GM19193 (cell line): ENCODE measurements around the gene TP53I11.

Experiments used
- POLR2A ChIP-seq: IDR thresholded peaks from 4 replicates; pipeline ENCODE4 v1.6.1; 2011; ENCODE audit not compliant: insufficient read depth, insufficient read length; ENCODE audit errors: extremely low read depth

The TP53I11 gene, protein sequence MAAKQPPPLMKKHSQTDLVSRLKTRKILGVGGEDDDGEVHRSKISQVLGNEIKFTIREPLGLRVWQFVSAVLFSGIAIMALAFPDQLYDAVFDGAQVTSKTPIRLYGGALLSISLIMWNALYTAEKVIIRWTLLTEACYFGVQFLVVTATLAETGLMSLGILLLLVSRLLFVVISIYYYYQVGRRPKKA

DNA sequence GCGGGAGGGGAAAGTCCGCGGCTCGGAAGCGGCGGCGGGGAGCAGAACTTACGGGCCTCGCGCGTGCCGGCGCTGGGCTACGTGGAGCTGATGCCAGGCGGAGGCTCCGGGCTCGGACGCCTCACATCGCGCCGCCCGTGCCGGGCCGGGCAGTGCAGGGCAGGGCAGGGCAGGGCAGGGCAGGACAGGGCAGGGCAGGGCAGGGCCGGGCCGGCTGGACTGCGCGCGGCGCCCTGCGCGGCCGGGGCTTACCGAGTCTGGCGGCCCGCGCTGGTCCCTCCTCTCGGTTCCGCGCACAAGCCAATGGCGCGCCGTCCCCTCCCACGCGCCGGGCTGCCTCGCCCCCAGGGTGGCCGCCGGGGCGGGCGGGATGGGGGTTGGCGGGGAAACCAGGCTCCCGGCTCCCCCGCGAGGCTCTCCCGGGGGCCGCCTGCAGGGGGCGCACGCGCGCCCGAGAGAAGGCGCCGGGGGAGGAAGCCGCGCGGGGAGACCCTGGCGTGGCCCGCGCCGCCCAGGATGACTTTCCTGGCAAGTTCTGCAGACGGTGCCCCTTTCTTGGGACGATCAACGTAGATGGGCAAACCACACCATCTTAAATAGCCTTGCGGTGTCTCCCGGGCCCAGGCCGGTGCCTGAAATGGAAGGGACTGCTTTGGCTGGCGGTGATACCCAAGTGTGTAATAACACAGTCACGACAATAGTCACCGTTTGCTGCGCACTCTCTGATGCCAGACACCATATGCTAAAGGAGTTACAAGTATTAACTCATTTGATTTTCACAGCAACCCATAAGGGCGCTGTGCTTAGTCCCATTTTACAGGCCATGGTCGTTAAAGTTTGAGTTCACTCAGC lies at the start of gene TP53I11:
TP53I11 (minus strand) TSS at position 259 of the 852 bp plus-strand sequence. CDS start 12,548 bp downstream, outside the sequence.
- no peak for TF ChIP-seq POLR2A

DNA sequence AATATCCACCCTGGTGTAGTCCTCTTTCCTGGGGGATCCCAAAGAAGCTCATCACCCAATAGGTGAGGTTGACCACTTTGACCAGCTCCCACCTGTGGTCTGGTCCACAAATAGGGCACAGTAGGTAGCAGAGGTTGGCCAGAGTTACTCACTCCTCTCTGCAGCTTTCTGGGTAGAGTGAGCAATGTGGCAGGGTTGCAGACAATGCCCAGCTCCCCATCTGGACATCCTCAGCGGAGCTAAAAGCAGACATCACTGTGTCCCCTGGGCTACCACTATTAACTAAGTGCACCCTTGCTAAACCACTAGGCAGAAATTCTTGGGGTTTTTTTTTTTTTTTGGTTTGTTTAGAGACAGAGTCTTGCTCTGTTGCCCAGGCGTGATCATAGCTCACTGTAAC lies 48.4 kb upstream of the TP53I11 start:
- TF ChIP-seq POLR2A: no peak

DNA sequence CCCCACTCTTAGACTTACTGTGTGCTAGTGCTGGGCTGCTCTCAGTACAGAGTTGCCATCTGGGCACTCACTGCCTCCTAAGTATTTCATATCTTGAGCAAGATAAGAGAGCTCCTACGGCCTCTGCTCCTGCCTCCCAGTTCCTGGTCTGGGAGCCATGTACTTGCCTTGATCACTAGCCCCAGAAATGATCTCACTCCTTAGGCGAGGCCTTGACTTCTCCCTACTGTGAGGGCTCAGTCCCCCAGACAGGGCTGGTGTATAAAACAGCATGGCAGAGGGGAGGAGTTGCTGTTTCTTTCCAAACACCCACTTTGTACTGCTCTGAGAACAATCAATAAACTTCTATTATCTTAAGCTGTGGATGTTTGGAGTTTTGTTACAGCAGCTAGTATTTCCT lies 47.4 kb upstream of the TP53I11 start:
- no peak for TF ChIP-seq POLR2A

DNA sequence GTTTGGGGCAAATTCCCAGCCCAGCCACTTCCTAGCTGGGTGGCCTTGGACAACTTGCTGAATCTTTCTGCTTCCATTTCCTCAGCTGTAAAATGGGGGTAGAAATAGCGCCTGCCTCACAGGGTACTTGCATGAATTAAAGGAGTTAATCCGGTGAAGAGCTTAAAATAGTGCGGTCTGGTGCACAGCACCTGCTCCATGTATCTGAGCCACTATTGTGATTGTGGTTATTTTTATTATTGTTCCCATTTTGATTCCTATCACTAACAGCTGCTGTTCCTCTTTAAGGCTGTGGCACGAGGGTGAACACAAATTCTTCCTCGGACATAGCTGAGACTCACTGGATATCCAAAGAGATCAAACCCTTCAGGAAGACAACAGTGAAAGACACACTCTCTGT lies 46.9 kb upstream of the TP53I11 start:
- no peak for TF ChIP-seq POLR2A

DNA sequence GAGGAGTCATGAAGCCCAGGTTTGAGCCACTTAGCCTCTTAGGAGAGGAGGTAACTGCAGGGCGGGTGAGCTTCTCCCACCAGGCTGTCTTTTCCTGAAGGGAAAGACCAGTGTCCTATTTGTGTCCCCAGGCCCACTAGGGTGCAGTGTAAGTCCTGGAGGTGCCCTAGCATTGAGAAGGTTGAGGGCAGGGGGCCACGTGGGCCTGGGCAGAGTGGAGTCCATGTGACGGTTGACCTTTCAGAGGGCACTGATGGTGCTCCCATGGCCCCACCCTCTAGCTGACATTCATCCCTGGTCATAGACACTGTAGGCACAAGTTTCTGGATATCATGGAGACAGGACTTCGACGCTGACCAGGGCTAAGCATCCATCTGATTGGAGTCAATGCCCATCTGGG lies 44.1 kb upstream of the TP53I11 start:
- TF ChIP-seq POLR2A: no peak

DNA sequence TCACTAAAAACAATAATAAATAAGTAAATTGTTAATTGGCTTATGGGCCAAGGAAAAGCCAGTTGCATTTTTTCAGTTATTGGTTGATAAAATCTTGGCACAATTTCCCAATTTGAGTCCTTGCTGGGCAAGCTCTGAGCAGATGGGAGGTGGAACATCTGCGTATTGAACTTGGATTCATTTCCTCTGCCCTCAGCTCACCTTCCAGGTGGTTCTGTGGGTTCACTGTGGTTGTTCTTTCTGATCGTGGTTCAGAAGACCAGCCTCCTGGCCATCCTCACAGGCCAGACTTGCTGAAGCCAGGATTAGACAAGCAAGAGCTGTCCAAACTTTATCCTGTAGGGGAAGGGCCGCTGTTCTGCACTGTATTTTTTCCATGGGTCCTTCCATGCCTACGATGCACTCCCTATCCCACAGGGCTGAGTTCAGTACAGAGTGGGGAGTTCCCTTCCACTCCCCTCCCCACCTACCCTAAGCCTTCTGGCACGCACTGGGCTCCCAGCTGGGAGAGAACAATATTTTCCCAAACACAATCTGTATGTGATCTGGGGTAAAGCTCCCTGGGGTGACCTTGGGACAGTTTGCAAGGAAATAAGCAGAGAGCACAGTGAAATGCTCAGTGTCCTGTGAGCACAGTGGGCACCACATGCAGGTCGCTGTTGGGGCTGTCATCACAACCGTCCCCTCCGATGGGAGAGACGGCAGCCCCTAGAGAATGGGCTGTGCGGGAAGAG lies 43.5 kb upstream of the TP53I11 start:
- no peak for TF ChIP-seq POLR2A

DNA sequence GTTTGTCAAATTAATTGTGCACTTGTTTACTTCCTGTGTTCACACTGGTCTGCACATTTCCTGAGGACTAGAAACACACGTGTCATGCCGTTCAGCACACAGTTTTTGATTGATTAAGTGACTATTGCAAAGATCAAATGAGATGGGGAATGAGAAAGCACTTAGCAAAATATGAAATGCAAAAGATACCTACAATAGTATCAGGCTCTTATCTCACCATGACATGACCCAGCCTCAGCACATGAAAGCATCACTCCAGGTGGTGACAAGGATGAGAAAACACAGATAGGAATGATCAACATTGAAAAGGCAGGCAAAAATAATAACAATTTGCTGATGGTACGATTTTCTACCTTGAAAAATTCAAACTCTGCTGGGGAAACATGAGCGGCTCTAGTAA lies 42.1 kb upstream of the TP53I11 start:
- no peak for TF ChIP-seq POLR2A

DNA sequence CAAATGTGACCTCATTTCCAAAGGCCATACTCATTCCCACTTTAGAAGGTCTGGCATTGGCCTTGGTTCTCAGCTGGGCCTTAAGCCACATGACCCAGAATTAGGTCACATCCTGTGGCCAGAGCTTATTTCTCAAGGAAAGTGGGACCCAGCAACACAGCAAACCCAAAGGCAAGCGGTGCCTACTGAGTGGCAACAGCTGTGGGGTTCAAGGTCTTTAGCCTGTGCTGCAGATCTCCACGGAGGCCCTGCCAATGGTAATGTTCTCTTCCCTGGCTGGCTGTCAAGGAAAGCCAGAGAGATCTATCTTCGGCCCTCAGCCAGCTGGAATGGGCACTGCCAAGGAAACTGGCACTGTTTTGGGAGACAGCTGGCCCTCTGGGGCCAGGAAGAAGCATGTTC lies 41.5 kb upstream of the TP53I11 start:
- no peak for TF ChIP-seq POLR2A

DNA sequence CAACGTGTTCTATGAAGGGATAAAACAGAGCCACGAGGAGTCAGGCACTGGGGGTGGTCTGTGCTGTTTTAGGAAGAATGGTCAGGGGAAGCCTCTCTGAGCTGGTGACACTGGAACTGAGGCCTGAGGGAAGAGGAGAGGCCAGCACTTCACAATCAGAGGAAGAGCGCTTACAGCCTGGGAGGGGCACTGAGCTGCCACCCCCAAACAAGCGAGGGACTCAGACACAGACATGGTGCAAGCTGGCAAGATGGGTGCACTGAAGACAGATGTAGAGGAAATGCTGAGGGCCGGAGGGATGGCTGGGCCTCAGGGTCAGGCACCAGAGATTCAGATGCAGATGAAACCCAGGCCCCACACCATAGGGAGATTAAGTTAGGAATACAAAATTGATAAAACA lies 40.0 kb upstream of the TP53I11 start:
- TF ChIP-seq POLR2A: no peak

DNA sequence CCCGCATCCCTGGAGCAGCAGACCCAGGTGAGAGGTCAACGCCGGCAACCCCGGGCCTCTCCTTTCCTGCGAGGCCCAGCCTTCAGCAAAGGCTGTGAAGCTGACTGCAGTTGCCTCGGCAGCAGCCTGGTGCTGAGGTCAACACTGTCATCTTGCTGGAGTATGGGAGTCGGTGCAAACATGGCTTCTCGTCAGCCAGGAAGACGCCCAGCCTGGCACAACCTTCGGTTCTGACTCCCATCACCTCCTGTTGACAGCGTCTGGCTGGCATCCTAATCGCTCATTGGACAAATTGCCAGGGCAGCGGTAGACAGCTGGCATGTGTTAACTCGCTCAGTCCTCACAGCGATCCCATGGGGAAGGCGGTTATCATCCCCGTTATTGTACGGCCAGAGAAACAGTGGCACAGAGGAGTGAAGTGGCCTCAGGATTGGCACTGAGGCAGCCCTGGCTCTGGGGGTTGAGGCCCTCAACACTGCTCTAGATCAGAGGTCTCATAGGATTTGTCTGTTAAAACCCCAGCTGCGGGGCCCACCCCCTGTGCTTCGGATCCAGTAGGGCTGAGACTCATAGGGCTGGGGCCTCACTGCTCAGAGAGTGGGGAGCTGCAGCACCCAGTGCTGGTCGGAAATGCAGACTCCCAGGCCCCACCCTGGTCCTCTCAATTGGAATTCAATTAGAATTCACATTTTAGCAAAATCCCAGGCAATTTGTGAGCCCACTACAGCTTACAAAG lies 39.3 kb upstream of the TP53I11 start:
- no peak for TF ChIP-seq POLR2A

DNA sequence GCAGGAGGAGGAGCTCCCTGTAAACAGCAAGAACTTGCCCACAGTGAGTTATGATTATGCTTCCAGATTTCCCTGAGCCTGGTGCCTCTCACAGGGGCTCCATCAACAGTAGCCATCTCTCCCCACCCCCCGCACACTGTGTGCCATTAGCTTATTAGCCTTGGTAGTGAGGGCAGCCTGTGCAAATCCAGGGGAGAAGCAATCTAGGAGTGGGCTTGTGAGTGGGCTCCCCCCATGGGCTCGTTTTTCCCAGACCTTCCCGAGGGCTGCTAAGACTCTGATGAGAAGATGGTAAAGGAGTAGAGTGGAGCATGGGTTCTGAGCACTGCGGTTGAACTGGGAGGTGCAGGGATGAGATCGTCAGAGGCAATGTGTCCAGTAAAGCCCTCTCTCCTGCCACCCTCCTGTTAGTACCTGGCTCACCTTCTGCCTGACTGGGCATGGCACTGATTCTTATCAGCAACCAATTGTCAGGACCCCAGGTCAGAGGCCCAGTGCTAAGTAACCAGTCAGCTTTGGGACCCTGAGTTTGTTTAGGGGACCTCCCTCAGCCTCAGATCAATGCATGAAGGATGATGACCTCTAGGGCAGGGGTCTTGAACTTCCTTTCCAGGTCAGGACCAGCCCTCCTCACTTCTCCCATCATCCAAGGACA lies 38.4 kb upstream of the TP53I11 start:
- TF ChIP-seq POLR2A: no peak

DNA sequence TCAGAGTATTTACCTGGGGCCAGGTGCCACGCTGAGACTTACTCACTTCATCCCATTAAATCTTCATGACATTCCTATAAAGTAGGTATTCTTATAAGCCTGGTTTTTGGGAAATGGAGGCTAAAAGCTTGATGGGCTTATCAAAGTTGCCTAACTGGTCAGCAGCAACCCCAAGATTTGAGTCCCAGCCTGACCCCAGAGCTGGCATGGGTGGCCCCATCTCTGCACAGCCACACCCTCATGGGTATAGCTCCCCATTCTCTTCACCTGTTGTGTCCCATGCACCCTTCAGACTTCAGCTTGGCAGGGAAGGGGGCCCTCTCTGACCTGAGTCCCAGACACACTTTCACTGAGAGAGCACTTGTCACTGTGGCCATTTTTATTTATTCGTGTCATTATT lies 37.4 kb upstream of the TP53I11 start:
- no peak for TF ChIP-seq POLR2A

DNA sequence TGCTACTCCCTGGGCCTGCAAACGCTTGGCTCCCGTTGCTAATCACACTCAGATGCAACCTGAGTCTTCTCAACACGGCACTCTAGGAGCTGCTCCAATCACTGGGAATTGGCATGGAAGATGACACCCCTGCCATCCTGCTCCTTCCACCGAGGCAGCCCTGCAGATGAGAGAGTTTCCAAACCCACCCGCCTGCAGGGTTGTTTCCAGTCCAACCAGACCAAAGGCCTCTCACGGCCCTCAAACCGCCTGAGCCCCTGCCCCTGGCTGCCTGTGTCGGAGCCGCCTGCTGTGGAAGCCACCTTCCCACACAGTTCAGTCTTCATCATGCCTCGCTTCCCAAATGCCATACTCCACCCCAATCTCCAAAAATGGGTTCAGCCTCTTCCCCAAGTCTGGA lies 36.8 kb upstream of the TP53I11 start:
- no peak for TF ChIP-seq POLR2A

DNA sequence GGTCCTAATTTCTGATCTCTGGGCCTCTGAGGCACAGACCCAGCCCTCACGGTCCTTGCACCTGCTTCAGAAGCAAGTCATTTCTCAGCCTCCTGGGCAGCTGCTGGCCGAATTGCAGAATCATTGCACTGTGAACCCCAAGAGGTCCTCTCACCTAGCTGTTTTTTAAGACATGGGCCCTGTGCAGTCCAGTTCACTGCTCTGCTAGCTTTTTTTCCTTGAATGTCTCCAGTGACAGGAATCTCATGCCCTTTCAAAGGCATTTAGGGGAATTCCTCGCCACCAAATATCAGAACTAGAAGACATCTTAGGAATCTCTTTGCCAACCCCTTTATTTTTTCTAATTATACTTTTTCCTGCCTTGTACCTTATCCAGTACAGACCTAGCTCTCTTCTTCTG lies 35.6 kb upstream of the TP53I11 start:
- no peak for TF ChIP-seq POLR2A

DNA sequence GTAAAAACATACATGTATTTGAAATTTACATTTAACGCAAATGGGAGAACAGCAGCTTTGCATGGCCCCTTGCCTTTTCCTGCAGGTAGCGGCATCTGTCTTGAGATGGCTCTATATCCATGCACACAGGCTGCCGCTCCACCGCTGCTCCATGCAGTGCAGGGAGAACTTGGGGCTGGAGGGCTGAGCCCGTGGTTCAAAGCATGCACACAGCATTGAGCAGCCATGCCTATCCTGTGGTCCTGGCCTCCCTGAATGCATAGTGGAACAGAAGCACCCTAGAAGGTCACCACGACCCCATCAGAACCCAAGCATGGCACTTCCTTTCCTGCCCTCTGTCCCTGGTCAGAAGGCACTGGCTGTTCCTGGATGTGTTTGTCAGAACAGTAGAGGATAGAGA lies 35.0 kb upstream of the TP53I11 start:
- no peak for TF ChIP-seq POLR2A

DNA sequence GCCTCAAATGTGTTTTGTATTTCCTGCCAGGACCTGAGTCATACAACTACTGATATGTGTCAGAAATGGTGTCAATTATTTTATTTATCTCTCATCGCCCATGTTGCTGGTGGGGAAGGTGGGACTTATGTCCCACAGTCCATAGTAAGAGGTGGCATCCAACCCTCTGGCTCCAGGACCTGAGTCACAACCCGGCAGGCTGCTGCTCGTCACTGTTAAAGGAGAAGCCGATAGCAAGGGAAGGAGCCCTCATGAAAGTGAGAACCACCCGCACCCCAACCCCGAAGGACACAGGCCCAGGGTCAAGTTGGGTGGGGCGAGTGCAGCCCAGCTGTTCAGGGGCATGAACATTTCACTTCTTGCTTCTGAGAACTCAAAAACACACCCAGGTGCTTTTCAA lies 33.1 kb upstream of the TP53I11 start:
- TF ChIP-seq POLR2A: no peak
